Effector memory CD8-positive, alpha-beta T cell (primary cell): Measurements from ENCODE around the gene RAB32.

Experiments used
- ATAC-seq: fragments of 150-1000 bp; cut with Tn5 transposase; replicated peaks from 2 replicates; pipeline ENCODE4 v1.10.0; 2021; ENCODE audit warnings: mild to moderate bottlenecking, moderate library complexity
- DNase-seq, 3 experiments: peaks; one replicate each; pipeline ENCODE4 v3.0.0; 2021
- H3K27ac Mint-ChIP-seq, 2 donors: one replicate each; pipeline ENCODE4 v1.8.0; 2022; ENCODE audit warnings: mild to moderate bottlenecking in 2 of 2, mixed read lengths in 2 of 2, moderate library complexity in 2 of 2
- H3K27me3 Mint-ChIP-seq, 2 donors: one replicate each; pipeline ENCODE4 v1.8.0; 2022; ENCODE audit warnings: mixed read lengths in 2 of 2
- H3K36me3 Mint-ChIP-seq: one replicate; pipeline ENCODE4 v1.8.0; 2022; ENCODE audit warnings: mild to moderate bottlenecking, moderate library complexity, mixed read lengths; ENCODE audit not compliant: insufficient read depth
- H3K4me1 Mint-ChIP-seq, 2 donors: one replicate each; pipeline ENCODE4 v1.8.0; 2022; ENCODE audit warnings: low read depth in 2 of 2, mixed read lengths in 2 of 2
- H3K4me3 Mint-ChIP-seq, 2 donors: one replicate each; pipeline ENCODE4 v1.8.0; 2022; ENCODE audit warnings: mild to moderate bottlenecking in 2 of 2, mixed read lengths in 2 of 2, moderate library complexity in 2 of 2
- H3K9me3 Mint-ChIP-seq, 2 donors: one replicate each; pipeline ENCODE4 v1.8.0; 2022; ENCODE audit warnings: mixed read lengths in 2 of 2
- total RNA-seq, 9 experiments: gene quantifications; one replicate each; lab custom pipeline; 2026; lab: John Stamatoyannopoulos, UW

RAB32 gene
- 0 to 1.9 (median 0.03) reads per million in 9 experiments for total RNA-seq

- ATAC-seq = peak; percentile 76
- no peak within 1 kb of the TSS for H3K27ac Mint-ChIP-seq
- peak in 1 of 3 experiments; percentile 4 for DNase-seq
These were observed at the start of gene RAB32 for GRCh38 chr6:146543211-146543939. Gene RAB32 (plus strand): TSS chr6:146543833. CDS start chr6:146543872, 39 bp downstream.

GRCh38 chr6:146498309-146498708 is 45.3 kb upstream of the RAB32 start:
- H3K36me3 Mint-ChIP-seq = no peaks in the 10 kb centered on the region
- no peak overlapping the region for H3K4me3 Mint-ChIP-seq
- H3K4me1 Mint-ChIP-seq = no peaks in the 10 kb centered on the region
- ATAC-seq (no peak), DNase-seq (no peak)
- H3K27ac Mint-ChIP-seq = no peak overlapping the region
- no peaks in the 10 kb centered on the region for H3K27me3 Mint-ChIP-seq
- H3K9me3 Mint-ChIP-seq = peaks cover 0 to 1% of the 10 kb centered on the region in 2 donors

More at GRCh38 chr6:146543211-146543939, at the start of gene RAB32:
- peaks cover 0 to 7% of the 10 kb centered on the region in 2 donors for H3K9me3 Mint-ChIP-seq
- no peaks in the 10 kb centered on the region for H3K36me3 Mint-ChIP-seq
- H3K4me1 Mint-ChIP-seq = peaks cover 0 to 4% of the 10 kb centered on the region in 2 donors
- H3K27me3 Mint-ChIP-seq = peaks cover 15 to 30% of the 10 kb centered on the region in 2 donors
- peak within 1 kb of the TSS in 1 of 2 donors; percentile 29 for H3K4me3 Mint-ChIP-seq

GRCh38 chr6:146503096-146503495 is 40.5 kb upstream of the RAB32 start:
- H3K4me1 Mint-ChIP-seq = no peaks in the 10 kb centered on the region
- no peak overlapping the region for H3K4me3 Mint-ChIP-seq
- peaks cover 1 to 10% of the 10 kb centered on the region in 2 donors for H3K9me3 Mint-ChIP-seq
- DNase-seq (no peak), ATAC-seq (no peak)
- no peak overlapping the region for H3K27ac Mint-ChIP-seq
- H3K36me3 Mint-ChIP-seq = no peaks in the 10 kb centered on the region
- H3K27me3 Mint-ChIP-seq = no peaks in the 10 kb centered on the region

GRCh38 chr6:146515212-146515611 is 28.4 kb upstream of the RAB32 start:
- no peaks in the 10 kb centered on the region for H3K4me1 Mint-ChIP-seq
- no peaks in the 10 kb centered on the region for H3K27me3 Mint-ChIP-seq
- no peak overlapping the region for H3K4me3 Mint-ChIP-seq
- H3K27ac Mint-ChIP-seq = no peak overlapping the region
- H3K9me3 Mint-ChIP-seq = peaks cover 7 to 8% of the 10 kb centered on the region in 2 donors
- ATAC-seq = no peak
- DNase-seq = no peak
- no peaks in the 10 kb centered on the region for H3K36me3 Mint-ChIP-seq

GRCh38 chr6:146526192-146526591 is 17.4 kb upstream of the RAB32 start:
- H3K4me1 Mint-ChIP-seq = no peaks in the 10 kb centered on the region
- no peak overlapping the region for H3K4me3 Mint-ChIP-seq
- no peak for DNase-seq
- no peaks in the 10 kb centered on the region for H3K36me3 Mint-ChIP-seq
- no peaks in the 10 kb centered on the region for H3K27me3 Mint-ChIP-seq
- H3K27ac Mint-ChIP-seq = no peak overlapping the region
- peaks cover 6 to 9% of the 10 kb centered on the region in 2 donors for H3K9me3 Mint-ChIP-seq
- ATAC-seq = no peak

- DNase-seq (no peak), ATAC-seq (no peak)
- H3K4me3 Mint-ChIP-seq = no peak overlapping the region
- H3K36me3 Mint-ChIP-seq = no peaks in the 10 kb centered on the region
- H3K9me3 Mint-ChIP-seq = peaks cover 0 to 2% of the 10 kb centered on the region in 2 donors
- H3K4me1 Mint-ChIP-seq = no peaks in the 10 kb centered on the region
- no peaks in the 10 kb centered on the region for H3K27me3 Mint-ChIP-seq
- H3K27ac Mint-ChIP-seq = no peak overlapping the region
These were observed 10.9 kb upstream of the RAB32 start for GRCh38 chr6:146532702-146533101.

- H3K9me3 Mint-ChIP-seq = peaks cover 0 to 11% of the 10 kb centered on the region in 2 donors
- no peaks in the 10 kb centered on the region for H3K36me3 Mint-ChIP-seq
- H3K27me3 Mint-ChIP-seq = peaks cover 15 to 30% of the 10 kb centered on the region in 2 donors
- peaks cover 0 to 4% of the 10 kb centered on the region in 2 donors for H3K4me1 Mint-ChIP-seq
- ATAC-seq (no peak), DNase-seq (no peak)
- no peak overlapping the region for H3K4me3 Mint-ChIP-seq
- no peak overlapping the region for H3K27ac Mint-ChIP-seq
These were observed 787 bp upstream of the RAB32 start for GRCh38 chr6:146542881-146543210.

GRCh38 chr6:146543940-146544615 is 445 bp downstream of the RAB32 start:
- H3K27me3 Mint-ChIP-seq = peaks cover 15 to 30% of the 10 kb centered on the region in 2 donors
- no peaks in the 10 kb centered on the region for H3K36me3 Mint-ChIP-seq
- H3K27ac Mint-ChIP-seq = no peak overlapping the region
- peaks cover 0 to 4% of the 10 kb centered on the region in 2 donors for H3K4me1 Mint-ChIP-seq
- peaks cover 0 to 6% of the 10 kb centered on the region in 2 donors for H3K9me3 Mint-ChIP-seq
- H3K4me3 Mint-ChIP-seq = peak overlapping the region in 1 of 2 donors; percentile 29
- DNase-seq (no peak), ATAC-seq (peak; percentile 4)

GRCh38 chr6:146544616-146545182 is 1.1 kb downstream of the RAB32 start:
- Mint-ChIP-seq H3K27me3 (peaks cover 15 to 30% of the 10 kb centered on the region in 2 donors), H3K4me1 (peaks cover 0 to 4% of the 10 kb centered on the region in 2 donors), H3K4me3 (no peak overlapping the region), H3K27ac (no peak overlapping the region), H3K36me3 (no peaks in the 10 kb centered on the region), H3K9me3 (peaks cover 0 to 6% of the 10 kb centered on the region in 2 donors)
- no peak for ATAC-seq
- no peak for DNase-seq

GRCh38 chr6:146545581-146545980 is 1.9 kb downstream of the RAB32 start:
- Mint-ChIP-seq H3K27ac (no peak overlapping the region), H3K36me3 (no peaks in the 10 kb centered on the region), H3K4me3 (no peak overlapping the region), H3K4me1 (peaks cover 0 to 4% of the 10 kb centered on the region in 2 donors), H3K27me3 (peaks cover 15 to 30% of the 10 kb centered on the region in 2 donors), H3K9me3 (peaks cover 0 to 6% of the 10 kb centered on the region in 2 donors)
- DNase-seq (no peak), ATAC-seq (no peak)

GRCh38 chr6:146546443-146547043 is 2.9 kb downstream of the RAB32 start:
- ATAC-seq (no peak), DNase-seq (no peak)
- Mint-ChIP-seq H3K4me1 (peaks cover 0 to 4% of the 10 kb centered on the region in 2 donors), H3K9me3 (peaks cover 0 to 6% of the 10 kb centered on the region in 2 donors), H3K36me3 (no peaks in the 10 kb centered on the region), H3K4me3 (no peak overlapping the region), H3K27me3 (peaks cover 15 to 30% of the 10 kb centered on the region in 2 donors), H3K27ac (no peak overlapping the region)

- ATAC-seq (no peak), DNase-seq (no peak)
- no peaks in the 10 kb centered on the region for H3K9me3 Mint-ChIP-seq
- no peak overlapping the region for H3K4me3 Mint-ChIP-seq
- no peak overlapping the region for H3K27ac Mint-ChIP-seq
- H3K27me3 Mint-ChIP-seq = peaks cover 6 to 18% of the 10 kb centered on the region in 2 donors
- H3K4me1 Mint-ChIP-seq = peaks cover 0 to 4% of the 10 kb centered on the region in 2 donors
- H3K36me3 Mint-ChIP-seq = no peaks in the 10 kb centered on the region
These were observed 4.3 kb downstream of the RAB32 start for GRCh38 chr6:146547889-146548288.

GRCh38 chr6:146548898-146549374 is 5.3 kb downstream of the RAB32 start:
- peaks cover 0 to 4% of the 10 kb centered on the region in 2 donors for H3K4me1 Mint-ChIP-seq
- H3K27ac Mint-ChIP-seq = no peak overlapping the region

More at GRCh38 chr6:146548898-146549374, 5.3 kb downstream of the RAB32 start:
- Mint-ChIP-seq H3K9me3 (no peaks in the 10 kb centered on the region), H3K36me3 (no peaks in the 10 kb centered on the region), H3K27me3 (peaks cover 6 to 16% of the 10 kb centered on the region in 2 donors), H3K4me3 (no peak overlapping the region)
- no peak for DNase-seq
- ATAC-seq = no peak
